NCI-H526 treated with DMSO at 0.1 percent for 48 hours (cell line): ENCODE measurements around the gene MC5R.

ENCODE experiments used
- DNase-seq: peaks from one replicate; lab custom pipeline; 2025; lab: John Stamatoyannopoulos, UW

Gene MC5R

GRCh38 chr18:13823707-13824395 lies at the start of gene MC5R:
Gene MC5R (plus strand): TSS chr18:13824149. CDS start chr18:13825766, 1,617 bp downstream.
- peak; percentile 10 for DNase-seq

- DNase-seq = no peak
Observed at GRCh38 chr18:13775058-13775457, 48.9 kb upstream of the MC5R start.

GRCh38 chr18:13791181-13791580 lies 32.8 kb upstream of the MC5R start:
- DNase-seq = no peak

- no peak for DNase-seq
Observed at GRCh38 chr18:13793819-13794218, 30.1 kb upstream of the MC5R start.

GRCh38 chr18:13796515-13796914 lies 27.4 kb upstream of the MC5R start:
- no peak for DNase-seq

GRCh38 chr18:13797157-13797611 lies 26.8 kb upstream of the MC5R start:
- DNase-seq = no peak

- no peak for DNase-seq
Observed at GRCh38 chr18:13799396-13799795, 24.6 kb upstream of the MC5R start.

- DNase-seq = no peak
Observed at GRCh38 chr18:13800505-13801259, 23.3 kb upstream of the MC5R start.

- no peak for DNase-seq
Observed at GRCh38 chr18:13801260-13801601, 22.7 kb upstream of the MC5R start.

- no peak for DNase-seq
Observed at GRCh38 chr18:13804305-13804704, 19.6 kb upstream of the MC5R start.

- no peak for DNase-seq
Observed at GRCh38 chr18:13808294-13809042, 15.5 kb upstream of the MC5R start.

GRCh38 chr18:13809043-13809430 lies 14.9 kb upstream of the MC5R start:
- DNase-seq = peak; percentile 57

GRCh38 chr18:13809531-13810255 lies 14.3 kb upstream of the MC5R start:
- DNase-seq = no peak

GRCh38 chr18:13810950-13811485 lies 12.9 kb upstream of the MC5R start:
- DNase-seq = no peak

- no peak for DNase-seq
Observed at GRCh38 chr18:13811993-13812392, 12.0 kb upstream of the MC5R start.

GRCh38 chr18:13813271-13813849 lies 10.6 kb upstream of the MC5R start:
- no peak for DNase-seq

- no peak for DNase-seq
Observed at GRCh38 chr18:13826209-13826608, 2.3 kb downstream of the MC5R start.

GRCh38 chr18:13831864-13832508 lies 8.0 kb downstream of the MC5R start:
- no peak for DNase-seq

GRCh38 chr18:13834496-13835015 lies 10.6 kb downstream of the MC5R start:
- no peak for DNase-seq

GRCh38 chr18:13835202-13835601 lies 11.3 kb downstream of the MC5R start:
- DNase-seq = no peak

- no peak for DNase-seq
Observed at GRCh38 chr18:13836559-13836958, 12.6 kb downstream of the MC5R start.
